GM18508 (cell line): Measurements from ENCODE around the gene HSPA9.

ENCODE experiments used
- ATAC-seq: cut with Tn5 transposase; IDR thresholded peaks from one replicate; pipeline ENCODE4 v1.9.1; 2021; ENCODE audit warnings: moderate number of reproducible peaks; ENCODE audit not compliant: insufficient read depth, unreplicated experiment

Gene HSPA9

GRCh38 chr5:138596105-138596881, 21.1 kb upstream of the HSPA9 start:
- ATAC-seq: no peak

- no peak for ATAC-seq
Observed at GRCh38 chr5:138595180-138595795, 20.1 kb upstream of the HSPA9 start.

GRCh38 chr5:138594305-138595058, 19.3 kb upstream of the HSPA9 start:
- ATAC-seq: no peak

- no peak for ATAC-seq
Observed at GRCh38 chr5:138588013-138588788, 13.0 kb upstream of the HSPA9 start.

- no peak for ATAC-seq
Observed at GRCh38 chr5:138585157-138585556, 10.0 kb upstream of the HSPA9 start.

- ATAC-seq: no peak
Observed at GRCh38 chr5:138583984-138584637, 8.9 kb upstream of the HSPA9 start.

GRCh38 chr5:138582959-138583358, 7.8 kb upstream of the HSPA9 start:
- no peak for ATAC-seq

- no peak for ATAC-seq
Observed at GRCh38 chr5:138580777-138581176, 5.6 kb upstream of the HSPA9 start.

GRCh38 chr5:138580001-138580400, 4.8 kb upstream of the HSPA9 start:
- no peak for ATAC-seq

GRCh38 chr5:138579517-138579863, 4.3 kb upstream of the HSPA9 start:
- ATAC-seq: no peak

GRCh38 chr5:138577452-138577851, 2.3 kb upstream of the HSPA9 start:
- ATAC-seq: no peak

- no peak for ATAC-seq
Observed at GRCh38 chr5:138574744-138575193, 432 bp downstream of the HSPA9 start.

- ATAC-seq: no peak
Observed at GRCh38 chr5:138573949-138574670, 1.1 kb downstream of the HSPA9 start.

- ATAC-seq: no peak
Observed at GRCh38 chr5:138573223-138573622, 2.0 kb downstream of the HSPA9 start.

- no peak for ATAC-seq
Observed at GRCh38 chr5:138570871-138571270, 4.3 kb downstream of the HSPA9 start.

GRCh38 chr5:138569782-138570181, 5.4 kb downstream of the HSPA9 start:
- no peak for ATAC-seq

- no peak for ATAC-seq
Observed at GRCh38 chr5:138568061-138568824, 7.0 kb downstream of the HSPA9 start.

GRCh38 chr5:138566792-138567191, 8.4 kb downstream of the HSPA9 start:
- no peak for ATAC-seq
